22Rv1 (cell line): ENCODE measurements around the gene PHYKPL.

Source experiments
- H3K27ac ChIP-seq: fragments of 450-650 bp; 2 replicates; pipeline ENCODE4 v1.5.1; 2017
- ZFX ChIP-seq: fragments of 450-650 bp; IDR thresholded peaks from 2 replicates; pipeline ENCODE4 v1.6.1; 2017; ENCODE audit warnings: antibody characterized with exemption, borderline replicate concordance
- TF ChIP-seq, protein P1 (sequence below): fragments of 450-650 bp; IDR thresholded peaks from 2 replicates; pipeline ENCODE4 v1.5.1; 2017; ENCODE audit warnings: mild to moderate bottlenecking

The PHYKPL gene

DNA sequence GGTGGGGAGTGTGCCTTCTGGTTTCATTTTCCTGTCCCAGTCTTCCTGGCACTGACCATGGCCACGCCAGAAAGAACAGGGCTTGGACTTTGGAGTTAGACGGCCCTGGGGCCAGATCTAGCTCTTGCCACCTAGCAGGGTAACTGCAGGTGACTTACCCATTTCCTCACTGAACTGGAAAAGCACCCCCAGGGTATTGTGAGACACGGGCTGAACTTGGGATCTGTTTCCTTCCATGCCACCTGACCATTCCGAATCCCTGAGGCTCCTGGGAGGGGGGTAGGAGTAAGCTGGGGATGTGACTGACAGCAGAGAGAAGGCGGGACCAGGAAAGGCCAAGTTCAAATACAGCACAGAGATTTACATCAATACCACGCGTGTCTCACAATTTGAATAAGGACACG is 18.9 kb downstream of the PHYKPL start:
- no peak for TF ChIP-seq ZFX
- TF ChIP-seq, protein P1, sequence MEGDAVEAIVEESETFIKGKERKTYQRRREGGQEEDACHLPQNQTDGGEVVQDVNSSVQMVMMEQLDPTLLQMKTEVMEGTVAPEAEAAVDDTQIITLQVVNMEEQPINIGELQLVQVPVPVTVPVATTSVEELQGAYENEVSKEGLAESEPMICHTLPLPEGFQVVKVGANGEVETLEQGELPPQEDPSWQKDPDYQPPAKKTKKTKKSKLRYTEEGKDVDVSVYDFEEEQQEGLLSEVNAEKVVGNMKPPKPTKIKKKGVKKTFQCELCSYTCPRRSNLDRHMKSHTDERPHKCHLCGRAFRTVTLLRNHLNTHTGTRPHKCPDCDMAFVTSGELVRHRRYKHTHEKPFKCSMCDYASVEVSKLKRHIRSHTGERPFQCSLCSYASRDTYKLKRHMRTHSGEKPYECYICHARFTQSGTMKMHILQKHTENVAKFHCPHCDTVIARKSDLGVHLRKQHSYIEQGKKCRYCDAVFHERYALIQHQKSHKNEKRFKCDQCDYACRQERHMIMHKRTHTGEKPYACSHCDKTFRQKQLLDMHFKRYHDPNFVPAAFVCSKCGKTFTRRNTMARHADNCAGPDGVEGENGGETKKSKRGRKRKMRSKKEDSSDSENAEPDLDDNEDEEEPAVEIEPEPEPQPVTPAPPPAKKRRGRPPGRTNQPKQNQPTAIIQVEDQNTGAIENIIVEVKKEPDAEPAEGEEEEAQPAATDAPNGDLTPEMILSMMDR: no peak

DNA sequence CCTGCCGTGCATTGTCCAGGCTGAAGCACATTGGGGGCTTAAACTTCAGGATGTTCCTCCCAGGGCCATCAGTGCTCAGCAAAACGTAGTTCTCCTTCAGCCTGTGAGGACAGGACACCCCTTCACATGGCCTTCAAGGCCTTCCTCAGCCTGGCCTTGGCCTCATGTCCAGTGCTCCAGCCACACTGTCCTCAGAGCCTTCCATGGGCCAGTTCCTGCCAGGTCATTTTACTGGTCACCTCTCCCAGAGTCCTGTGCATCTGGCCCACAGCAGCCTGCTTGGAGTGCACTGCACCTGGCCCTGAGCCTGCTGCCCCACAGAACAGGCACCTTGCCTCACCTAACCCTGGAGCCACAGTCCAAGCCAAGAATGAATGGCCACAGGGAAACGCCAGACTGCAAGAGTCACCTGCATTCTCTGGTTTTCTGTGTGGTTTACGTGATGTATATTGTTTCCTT is 19.6 kb downstream of the PHYKPL start:
- no peak for TF ChIP-seq ZFX
- TF ChIP-seq, protein P1: no peak
- peak overlapping the region; percentile 53 for H3K27ac ChIP-seq

More for the DNA sequence above, 18.9 kb downstream of the PHYKPL start:
- peak overlapping the region; percentile 53 for H3K27ac ChIP-seq

DNA sequence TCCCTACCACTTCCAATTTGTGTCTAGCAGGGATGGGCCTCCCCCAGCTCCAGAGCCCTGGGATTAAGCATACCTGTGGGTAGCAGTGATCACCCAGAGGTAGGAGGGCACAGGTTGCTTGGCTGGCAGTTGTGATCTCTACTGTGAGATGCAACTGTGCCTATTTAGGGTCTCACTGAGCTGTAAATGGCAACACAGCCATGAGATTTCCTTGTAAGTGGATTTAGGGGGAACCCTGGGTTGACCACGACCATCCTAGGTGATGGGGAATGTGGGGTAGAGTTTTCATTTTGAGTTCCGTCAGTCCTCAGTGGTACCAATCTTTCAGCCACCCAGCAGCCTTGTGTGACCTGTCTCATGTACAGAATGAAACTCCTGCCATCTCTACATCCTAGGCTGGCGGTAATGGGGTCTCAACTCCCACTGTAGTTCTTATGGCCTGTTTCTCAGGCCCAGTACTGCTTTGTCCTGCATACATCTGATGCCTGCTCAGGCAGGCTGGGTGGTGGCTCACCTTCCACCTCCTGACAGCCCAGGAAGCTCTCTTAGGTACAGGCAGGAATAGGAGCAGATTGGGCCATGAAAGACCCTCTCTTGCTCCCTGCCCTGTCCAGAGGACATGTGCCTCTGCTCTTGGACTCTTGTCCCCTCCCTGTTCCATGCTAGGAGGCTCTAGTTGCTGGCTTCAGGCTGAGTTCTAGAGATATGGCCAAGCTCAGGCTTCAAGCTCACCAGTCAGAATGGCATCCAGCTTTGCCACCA is 20.2 kb downstream of the PHYKPL start:
- TF ChIP-seq, protein P1: no peak
- no peak for TF ChIP-seq ZFX
- H3K27ac ChIP-seq: peak overlapping the region; percentile 53

DNA sequence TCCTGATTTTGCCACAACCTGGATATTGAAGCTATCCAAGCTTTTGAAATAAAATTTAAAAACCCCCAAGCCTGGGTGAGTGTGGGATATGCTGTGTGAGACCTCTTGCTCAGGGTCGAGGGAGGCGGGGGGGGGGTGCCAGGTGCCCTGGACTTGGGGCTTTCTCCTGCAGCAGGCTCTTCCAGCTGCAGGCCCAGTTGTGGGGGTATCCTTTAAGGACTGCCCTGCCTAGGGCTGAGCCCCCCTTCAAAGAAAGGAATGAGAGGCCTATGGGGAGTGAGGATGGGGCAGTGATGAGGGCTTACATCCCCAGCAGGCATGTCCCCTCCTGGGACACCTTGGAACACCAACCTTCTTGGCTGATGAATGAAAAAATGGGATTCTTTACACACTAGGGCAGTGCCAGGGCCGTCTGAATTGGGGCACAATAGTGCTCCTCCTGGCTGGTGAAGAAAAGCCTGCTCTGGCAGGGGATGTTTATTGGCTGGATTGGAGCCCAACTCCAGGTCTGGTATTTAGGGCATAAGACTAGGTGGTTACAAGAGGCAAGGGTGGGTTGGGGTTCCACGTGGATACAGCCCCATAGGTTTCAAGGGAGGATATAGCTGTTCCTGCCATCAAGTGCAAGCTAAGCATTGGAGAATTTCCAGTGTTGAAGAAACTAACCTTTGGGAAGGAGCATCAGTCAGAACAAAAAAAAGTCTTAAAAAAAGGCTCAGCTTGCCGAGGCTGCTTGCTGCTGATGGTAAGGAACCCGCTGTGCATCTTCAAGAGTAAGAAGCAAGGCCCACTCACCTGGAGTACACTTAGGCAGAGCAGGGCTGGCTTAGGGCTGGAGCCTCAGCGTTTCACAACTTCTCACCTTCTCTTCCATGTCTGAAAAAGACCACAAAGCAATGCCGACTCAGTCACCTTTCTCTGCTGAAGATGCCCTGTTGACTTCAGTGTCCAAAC is 21.2 kb downstream of the PHYKPL start:
- TF ChIP-seq, protein P1: no peak
- no peak for TF ChIP-seq ZFX
- peak overlapping the region; percentile 53 for H3K27ac ChIP-seq

DNA sequence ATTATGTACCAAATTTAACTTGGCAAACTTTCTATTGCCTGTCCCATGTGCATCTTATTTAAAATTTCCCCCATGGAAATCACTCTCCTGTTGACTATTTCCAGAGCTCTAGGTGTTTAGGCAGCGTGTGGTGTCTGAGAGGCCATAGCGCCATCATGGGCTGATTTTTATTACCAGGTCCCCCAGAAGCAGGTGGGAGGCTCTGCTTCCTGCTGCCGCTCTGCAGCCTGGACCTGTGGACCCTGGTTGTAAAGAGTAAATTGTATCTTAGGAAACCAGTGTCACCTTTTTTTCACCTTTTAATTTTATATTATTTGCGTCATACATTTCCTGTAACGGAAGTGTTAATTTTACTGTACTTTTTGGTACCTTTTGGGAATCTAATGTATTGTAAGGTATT is 21.9 kb downstream of the PHYKPL start:
- TF ChIP-seq ZFX: no peak
- TF ChIP-seq, protein P1: no peak
- peak overlapping the region; percentile 53 for H3K27ac ChIP-seq

DNA sequence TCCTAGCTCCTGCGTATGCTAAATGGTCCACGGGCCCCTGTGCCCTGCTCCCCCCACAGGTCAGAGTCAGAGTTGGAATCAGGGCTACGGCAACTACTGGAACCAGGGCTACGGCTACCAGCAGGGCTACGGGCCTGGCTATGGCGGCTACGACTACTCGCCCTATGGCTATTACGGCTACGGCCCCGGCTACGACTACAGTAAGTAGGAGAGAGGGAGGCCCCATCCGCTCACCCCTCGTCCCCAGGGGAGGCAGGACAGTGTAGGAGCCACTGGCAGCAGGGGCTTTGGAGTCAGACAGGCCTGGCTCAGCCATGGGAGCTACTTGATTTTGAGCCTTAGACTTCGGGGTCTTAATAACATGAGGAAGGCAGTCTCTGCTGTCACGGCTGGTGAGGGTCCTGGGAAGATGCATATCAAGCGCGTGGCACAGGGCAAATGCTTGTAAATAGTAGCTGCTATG is 22.5 kb downstream of the PHYKPL start:
- H3K27ac ChIP-seq: peak overlapping the region; percentile 53
- TF ChIP-seq ZFX: no peak
- TF ChIP-seq, protein P1: no peak
